ENCODE data around the gene C20orf204.
A peak's percentile ranks its signal among the peaks of the same experiment; 100 is the strongest.

The C20orf204 gene

GRCh38 chr20:64042054-64042781 is 6.2 kb downstream of the C20orf204 start:
- DNase-seq = no peak

DNA sequence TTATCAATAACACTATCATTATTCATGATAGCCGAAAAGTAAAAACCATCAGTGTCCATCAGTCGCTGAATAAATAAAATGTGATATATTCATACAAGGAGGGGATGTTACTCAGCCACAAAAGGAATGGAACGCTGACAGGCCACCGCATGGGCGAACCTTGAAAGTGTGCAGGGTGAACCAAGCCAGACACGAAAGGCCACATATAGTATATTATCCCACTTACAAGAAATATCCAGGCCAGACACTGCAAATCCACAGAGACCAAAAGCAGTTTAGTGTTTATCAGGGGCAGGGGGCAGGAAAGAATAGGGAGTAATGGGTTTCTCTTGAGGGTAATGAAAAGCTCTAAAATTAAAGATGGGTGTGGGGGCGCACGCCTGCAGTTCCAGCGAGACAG is 7.8 kb downstream of the C20orf204 start:
- DNase-seq = no peak

- DNase-seq = no peak
Observed at GRCh38 chr20:64044484-64045247, 8.7 kb downstream of the C20orf204 start.

DNA sequence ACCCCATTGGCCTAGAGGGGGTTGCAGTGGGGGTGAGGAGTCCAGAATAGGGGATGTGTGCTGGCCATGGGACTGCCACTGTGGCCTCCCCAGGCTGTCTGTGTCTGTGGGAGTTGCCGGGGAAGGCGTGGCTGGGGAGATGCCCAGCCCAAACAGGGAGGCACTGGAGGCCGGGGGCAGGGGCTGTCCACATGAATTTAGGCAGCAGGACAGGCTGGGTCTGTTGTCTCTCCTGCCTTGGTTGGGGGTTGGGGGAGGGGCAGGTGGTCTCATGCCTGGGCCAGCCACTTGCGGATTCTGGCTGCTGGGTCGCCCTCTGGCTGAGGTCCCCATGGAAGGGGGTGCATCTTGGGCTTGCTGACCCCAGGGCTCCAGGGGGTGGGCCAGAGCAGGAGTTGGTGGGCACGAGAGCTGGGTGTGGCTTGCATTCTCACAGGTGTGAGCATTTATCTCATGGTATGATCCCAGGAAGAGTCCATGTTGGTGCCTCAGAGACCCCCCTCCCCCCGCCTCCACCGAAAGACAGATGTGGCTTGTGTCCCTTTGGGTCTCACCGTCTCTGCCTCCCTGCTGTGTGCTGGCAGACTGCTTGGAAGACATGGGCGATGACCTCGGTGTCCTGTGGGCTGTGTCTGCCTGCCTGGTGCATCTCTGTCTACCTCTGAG is 9.5 kb downstream of the C20orf204 start:
- no peak for DNase-seq

- DNase-seq = no peak
Observed at GRCh38 chr20:64047046-64047389, 11.0 kb downstream of the C20orf204 start.

DNA sequence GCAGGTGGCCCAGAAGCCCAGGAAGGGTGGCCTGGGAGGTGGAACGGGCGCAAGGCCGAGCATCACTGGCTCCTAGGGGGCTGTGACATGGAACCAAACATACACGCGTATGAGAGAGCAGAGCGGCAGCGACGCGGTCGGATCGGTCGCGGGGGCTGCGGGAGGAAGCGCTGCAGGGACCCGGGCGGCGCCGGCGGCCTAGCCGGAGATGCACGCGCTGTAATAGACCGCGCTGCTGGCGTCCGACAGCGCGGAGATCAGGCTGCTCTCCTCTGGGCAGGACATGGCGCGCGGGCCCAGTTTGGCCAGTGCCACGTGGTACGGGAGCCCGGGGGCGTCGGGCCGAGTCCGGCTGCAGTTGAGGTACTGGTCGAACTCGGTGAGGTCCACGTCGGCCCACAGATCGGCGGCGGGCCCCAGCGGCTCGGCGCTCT is 12.0 kb downstream of the C20orf204 start:
- no peak for DNase-seq

DNA sequence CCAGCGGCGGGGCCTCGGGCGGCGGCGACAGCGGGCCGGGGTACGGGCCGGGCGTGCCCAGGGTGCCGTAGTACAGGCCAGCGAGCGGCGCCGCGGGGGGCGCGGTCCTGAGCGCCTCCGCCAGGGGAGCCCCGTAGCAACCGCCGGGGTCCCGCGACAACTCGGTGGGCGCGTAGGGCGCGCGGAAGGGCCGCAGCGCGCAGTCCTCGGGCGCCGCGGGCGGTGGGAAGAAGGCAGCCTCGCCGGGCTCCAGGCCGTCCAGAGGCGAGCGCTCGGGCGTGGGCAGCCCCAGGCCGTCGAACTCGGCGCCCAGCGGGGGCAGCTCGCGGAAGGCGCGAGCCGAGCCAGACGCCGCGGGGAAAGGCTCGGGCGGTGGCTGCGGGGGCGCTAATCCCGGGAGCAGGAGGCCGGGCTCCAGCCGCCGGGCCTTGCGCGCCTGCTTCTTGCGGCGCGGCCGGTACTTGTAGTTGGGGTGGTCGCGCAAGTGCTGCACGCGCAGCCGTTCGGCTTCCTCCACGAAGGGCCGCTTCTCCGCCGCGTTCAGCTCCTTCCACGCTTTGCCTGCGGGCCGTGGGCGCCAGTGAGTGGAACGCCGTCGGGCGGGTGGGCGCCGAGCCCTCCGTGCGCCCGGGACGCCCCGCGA is 12.5 kb downstream of the C20orf204 start:
- no peak for DNase-seq

DNA sequence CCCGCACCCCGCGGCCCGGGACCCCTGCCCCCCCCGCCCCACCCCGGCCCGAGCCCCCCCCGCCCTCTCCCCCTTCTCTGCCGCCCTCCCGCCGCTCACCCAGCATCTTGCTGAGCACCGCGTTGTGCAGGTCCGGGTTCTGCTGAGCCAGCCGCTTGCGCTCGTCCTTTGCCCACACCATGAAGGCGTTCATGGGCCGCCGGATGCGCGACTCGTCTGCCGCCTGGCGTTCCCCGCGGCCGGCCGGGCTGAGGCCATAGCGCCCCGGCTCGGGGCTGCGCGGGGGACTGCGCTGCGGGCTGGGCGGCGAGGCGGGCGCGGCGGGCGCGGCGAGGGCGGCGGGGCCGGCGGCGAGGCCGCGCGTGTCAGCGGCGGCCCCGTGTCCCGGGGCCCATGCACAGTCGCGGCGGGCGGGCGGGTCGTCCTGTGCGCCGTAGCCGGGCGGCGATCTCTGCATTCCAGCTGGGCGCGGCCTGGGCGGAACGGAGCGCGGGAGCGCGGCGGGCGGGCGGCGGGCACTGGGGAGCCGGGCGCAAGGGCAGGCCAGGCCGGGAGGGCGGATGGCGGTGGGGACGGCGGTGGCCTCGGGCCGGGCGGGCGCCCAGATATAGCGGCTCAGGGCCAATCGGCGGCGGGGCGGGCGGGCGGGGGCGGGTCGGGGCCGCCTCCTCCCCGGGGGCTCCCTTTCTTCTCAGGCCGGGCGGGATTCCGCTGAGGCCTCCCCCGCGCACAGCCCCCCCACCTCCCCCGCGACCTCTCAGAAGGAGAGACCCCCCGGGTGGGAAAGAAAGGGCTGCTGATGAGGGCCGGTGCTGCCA is 13.3 kb downstream of the C20orf204 start, which contains the start of gene SOX18:
Gene SOX18, minus strand, starts transcription at position 580 of the 818 bp plus-strand sequence. Its CDS starts 123 bp downstream, at position 457.
- no peak for DNase-seq

- no peak for DNase-seq
Observed at GRCh38 chr20:64049878-64050260, 13.9 kb downstream of the C20orf204 start.

DNA sequence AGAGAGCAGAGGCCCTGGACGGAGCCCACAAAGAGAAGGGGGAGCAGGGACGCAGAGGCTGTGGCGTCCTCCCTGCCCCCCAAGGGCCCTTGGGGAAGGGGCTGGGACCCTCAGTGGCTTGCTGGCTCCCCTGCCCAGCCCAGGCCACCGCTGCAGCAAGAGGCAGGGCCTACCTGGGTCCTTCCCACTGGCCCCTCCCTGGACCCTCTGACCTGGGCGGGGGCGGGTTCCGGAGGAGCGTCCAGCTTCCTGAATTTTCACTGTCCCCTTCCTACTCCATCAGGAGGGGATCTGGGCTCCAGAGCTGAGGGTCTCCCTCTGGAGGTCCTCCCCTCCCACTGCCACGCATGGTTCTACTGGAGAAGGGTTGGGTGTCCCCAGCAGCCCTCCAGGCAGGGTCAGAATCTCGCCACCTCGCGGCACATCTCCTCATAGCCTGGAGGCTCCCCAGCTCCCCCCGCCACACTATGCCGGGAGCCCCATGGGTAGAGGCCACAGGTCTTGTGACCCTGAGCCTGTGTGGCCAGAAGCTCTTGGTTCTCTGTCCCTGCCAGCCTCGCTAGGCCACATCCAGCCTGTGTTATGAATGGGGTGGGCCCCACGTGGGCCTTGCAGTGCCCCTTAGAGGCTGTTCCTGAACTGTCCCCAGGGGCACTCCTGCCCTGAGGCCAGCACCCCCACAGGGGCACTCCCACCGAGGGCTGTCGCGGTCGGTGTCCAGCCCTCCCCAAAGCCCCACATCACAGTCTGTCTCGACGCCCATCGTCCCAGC is 14.5 kb downstream of the C20orf204 start:
- DNase-seq = no peak

DNA sequence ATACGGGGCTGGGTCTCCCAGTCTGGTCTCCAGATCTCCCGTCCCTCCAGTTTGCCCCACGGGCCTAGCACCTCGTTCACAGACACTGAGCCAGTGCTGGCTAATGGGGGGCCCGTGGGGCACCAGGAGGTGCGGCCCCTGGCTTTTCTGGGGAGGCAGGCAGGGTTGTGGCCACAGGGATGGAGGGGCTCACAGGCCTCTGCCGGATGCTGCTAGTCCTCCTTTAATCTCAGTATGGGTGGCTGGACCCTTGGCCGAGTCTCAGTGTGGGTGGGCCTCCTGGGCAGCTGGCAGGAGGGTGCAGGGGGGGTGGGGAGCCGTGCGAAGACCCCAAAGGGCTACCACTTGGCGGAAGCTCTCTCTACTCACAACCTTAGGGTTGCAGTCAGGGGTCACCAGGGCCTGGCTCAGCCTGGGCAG is 15.1 kb downstream of the C20orf204 start:
- DNase-seq = no peak

GRCh38 chr20:64051561-64052325 is 15.8 kb downstream of the C20orf204 start:
- no peak for DNase-seq

- DNase-seq = no peak
Observed at GRCh38 chr20:64052326-64052722, 16.3 kb downstream of the C20orf204 start.

DNA sequence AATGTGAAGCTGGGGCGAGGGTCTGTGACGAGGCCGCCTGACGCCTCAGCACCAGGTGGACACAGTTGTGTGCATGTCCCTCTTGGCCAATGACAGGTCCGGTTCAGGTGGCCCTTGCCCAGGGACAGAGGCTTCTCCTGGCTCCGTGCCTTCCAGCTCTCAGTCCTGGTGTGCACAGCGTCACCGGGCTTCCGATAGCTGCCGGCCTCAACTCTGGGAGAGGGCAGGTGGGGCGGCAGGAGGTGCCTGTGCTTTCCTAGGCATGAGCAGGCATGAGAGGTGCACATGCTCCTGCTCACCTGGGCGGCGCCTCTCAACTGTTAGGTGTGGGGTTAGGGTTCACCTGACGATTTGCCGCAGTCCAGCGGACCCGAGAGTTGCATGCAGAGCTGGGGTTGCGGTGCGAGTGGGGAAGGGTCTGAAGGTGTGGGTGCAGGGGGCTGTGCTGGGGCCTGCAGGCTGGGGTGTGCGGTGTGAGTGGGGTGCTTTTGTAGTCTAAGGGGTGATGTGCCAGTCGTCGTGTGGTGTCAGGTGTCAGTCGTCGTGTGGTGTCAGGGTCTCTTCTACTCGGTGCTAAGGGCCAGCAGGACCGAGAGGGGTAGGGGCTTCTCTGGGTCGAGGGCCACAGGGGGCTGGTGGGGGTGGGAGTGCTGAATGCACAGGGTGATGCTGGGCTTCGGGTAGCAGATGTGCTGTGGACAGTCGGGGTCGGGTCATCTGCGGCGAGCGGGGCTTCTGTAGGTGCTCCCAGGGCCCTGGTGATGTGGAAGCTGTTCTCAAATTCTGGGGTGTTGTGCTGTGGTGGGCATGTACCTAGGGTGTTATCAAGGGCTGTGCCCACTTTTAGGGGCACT is 17.2 kb downstream of the C20orf204 start:
- DNase-seq = no peak

- peak; percentile 1 for DNase-seq
Observed at GRCh38 chr20:64053841-64054661, 18.1 kb downstream of the C20orf204 start.

- no peak for DNase-seq
Observed at GRCh38 chr20:64055396-64055892, 19.5 kb downstream of the C20orf204 start.

DNA sequence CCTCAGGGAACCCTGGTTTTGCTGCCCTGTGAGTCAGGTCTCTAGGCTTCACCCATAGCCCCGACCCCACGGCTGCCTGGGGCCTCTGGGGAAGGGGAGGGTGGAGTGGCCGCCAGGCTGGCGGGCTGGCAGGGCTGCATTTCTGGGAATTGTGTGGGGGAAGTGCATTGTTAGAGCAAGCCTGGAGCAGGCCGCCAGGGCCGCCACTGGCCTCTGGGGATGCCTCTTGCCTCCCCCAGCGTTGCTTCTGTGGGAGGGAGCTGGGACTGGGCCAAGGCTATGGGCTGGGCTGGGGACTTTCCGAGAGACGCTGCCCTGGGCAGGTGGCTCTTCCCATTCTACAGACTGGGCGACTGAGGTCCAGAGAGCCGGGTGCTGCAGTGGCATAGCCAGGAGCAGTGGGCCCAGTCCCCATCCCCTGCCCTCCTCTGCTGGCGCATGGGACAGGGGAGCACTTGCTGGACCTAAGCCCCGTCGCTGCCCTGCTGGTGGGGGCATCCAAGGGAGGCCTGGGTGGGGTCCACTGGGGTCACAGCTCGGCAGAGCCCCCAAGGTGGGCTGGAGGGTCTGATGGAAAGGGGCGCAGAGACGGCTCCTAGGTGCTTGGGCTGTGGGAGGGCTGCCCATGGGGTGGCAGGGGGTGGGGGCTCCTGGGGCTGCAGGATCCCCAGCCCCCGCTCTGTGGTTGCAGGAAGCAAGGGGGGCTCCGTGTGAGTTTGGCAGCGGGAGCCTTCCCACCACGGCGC is 20.1 kb downstream of the C20orf204 start:
- DNase-seq = no peak

DNA sequence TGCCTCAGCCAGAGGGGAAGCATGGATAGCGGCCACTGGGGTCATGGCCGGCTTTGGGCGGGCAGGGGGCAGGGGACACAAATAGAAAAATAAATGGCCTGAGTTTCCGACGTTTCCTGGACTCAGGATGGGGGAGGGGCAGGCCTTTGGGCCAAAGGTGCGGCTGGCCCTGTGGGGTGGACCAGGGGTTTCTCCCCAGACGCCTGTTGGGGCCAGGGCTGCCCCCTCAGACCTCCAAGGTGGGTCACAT is 20.6 kb downstream of the C20orf204 start:
- no peak for DNase-seq

Data from midbrain (tissue), 1 donor.